ENCODE results near the gene CTSE. TPM values are rescaled to one million over a fixed set of nuclear protein-coding genes. Genes with fewer than 3 reads are reported as not detected.

The CTSE gene
- total and polyA plus RNA-seq, 2 of the 4 experiments (the other 2 are of a cell fraction): not detected

DNA sequence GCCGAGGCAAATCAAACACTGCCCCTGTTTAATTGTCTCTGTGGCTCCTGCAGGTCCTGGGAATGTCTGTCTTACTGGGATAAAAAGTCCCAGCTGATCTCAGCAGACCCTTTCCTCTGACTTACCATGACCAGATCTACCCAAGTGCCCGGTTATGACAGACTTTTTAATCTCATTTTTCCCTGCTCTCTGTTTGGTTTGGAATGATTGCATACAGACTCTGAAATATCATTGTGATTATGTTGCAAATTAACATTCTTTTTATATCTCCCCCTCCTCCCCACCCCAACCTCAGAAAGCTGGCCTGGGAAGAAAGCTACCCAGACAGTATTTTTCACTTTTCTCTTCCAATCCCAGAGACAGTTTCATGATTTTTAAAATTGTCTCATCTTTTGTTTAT lies 36.8 kb downstream of the CTSE start:
- dilution Hi-C loops (cut with HindIII; ENCODE audit: low sequenced_read_pairs, unreplicated experiment) (no loop called here), intact Hi-C loops (cut with micrococcal nuclease) (no loop called here)
- H3K27me3 ChIP-seq (ENCODE audit: control insufficient read depth, insufficient read depth, low read length): no peaks in the 10 kb centered on the region

More for the DNA sequence above, 36.8 kb downstream of the CTSE start:
- Histone ChIP-seq H3K23ac (ENCODE audit: low read depth, low read length) (no peak overlapping the region), H3K27ac (ENCODE audit: insufficient read depth, low read length) (no peak overlapping the region), H3K4me3 (ENCODE audit: insufficient read depth, low read depth, low read length) (no peak overlapping the region), H3K9me1 (ENCODE audit: insufficient read depth, low read length) (no peaks in the 10 kb centered on the region), H4K8ac (ENCODE audit: low read depth in 2 of 2, low read length in 2 of 2) (no peak overlapping the region), H2AK5ac (ENCODE audit: low read depth, low read length) (no peak overlapping the region), H3K18ac (ENCODE audit: low read depth, low read length) (no peak overlapping the region), H3K4me1 (ENCODE audit: control insufficient read depth, insufficient read depth, low read length) (no peaks in the 10 kb centered on the region), H3K14ac (replicated peaks; ENCODE audit: low read depth, low read length) (no peak overlapping the region), H3K36me3 (ENCODE audit: control insufficient read depth, insufficient read depth, low read length) (no peaks in the 10 kb centered on the region; the same call in 1 of the 2 replicates), H3K79me1 (ENCODE audit: low read depth in 1 of 2, low read length in 2 of 2) (no peaks in the 10 kb centered on the region), H2AK9ac (replicated peaks; ENCODE audit: low read depth, low read length, poor library complexity) (no peak overlapping the region), H2AFZ (replicated peaks; ENCODE audit: low read length, poor library complexity) (no peak overlapping the region), H3K9ac (ENCODE audit: low read depth, low read length) (no peak overlapping the region), H2BK20ac (ENCODE audit: low read depth, low read length) (no peak overlapping the region), H2BK5ac (ENCODE audit: low read depth, low read length, poor library complexity, severe bottlenecking) (no peak overlapping the region), H3K9me3 (ENCODE audit: control insufficient read depth, insufficient read depth, low read length) (no peaks in the 10 kb centered on the region), H2BK120ac (ENCODE audit: low read depth, low read length) (no peak overlapping the region), H3K4ac (ENCODE audit: low read depth, low read length) (no peak overlapping the region), H2BK15ac (ENCODE audit: low read depth, low read length) (no peak overlapping the region), H4K20me1 (ENCODE audit: insufficient read depth, low read length) (no peaks in the 10 kb centered on the region), H4K91ac (ENCODE audit: insufficient read depth, low read depth, low read length) (no peak overlapping the region), H4K5ac (ENCODE audit: low read depth, low read length) (no peak overlapping the region), H3K56ac (ENCODE audit: extremely low read depth, insufficient read depth, low read length) (no peak overlapping the region), H3K4me2 (ENCODE audit: low read depth, low read length) (no peak overlapping the region)
- ChIA-PET CTCF (interaction anchor here (0.7 to 4.3 kb wide), 4 partner anchors 10 to 119 kb away, joined by 3 to 34 read pairs (median 11); no protein-coding TSS in a partner anchor), POLR2A (ENCODE audit: unreplicated experiment) (interaction anchor here (0.6 kb wide), 1 partner anchor 463 kb away, joined by 4 read pairs; no protein-coding TSS in a partner anchor)
- TF ChIP-seq CEBPB (IDR thresholded peaks at IDR 0.05; ENCODE audit: low read depth, low read length) (no peak), POLR2A (IDR thresholded peaks at IDR 0.05; ENCODE audit: low read depth, low read length) (no peak), RFX5 (IDR thresholded peaks at IDR 0.05; ENCODE audit: low read depth, low read length) (no peak), RAD21 (IDR thresholded peaks at IDR 0.05; ENCODE audit: low read length) (no peak), RCOR1 (IDR thresholded peaks at IDR 0.05; ENCODE audit: insufficient replicate concordance, low read length) (no peak), BHLHE40 (IDR thresholded peaks at IDR 0.05; ENCODE audit: low read depth, low read length) (no peak), NFE2L2 (IDR thresholded peaks at IDR 0.05; ENCODE audit: low read depth, low read length) (no peak)
- in situ Hi-C loops (cut with MboI; ENCODE audit: low sequenced_read_pairs): loop anchor here (10.0 kb wide), 1 partner anchor 332 kb away; no protein-coding TSS in a partner anchor
- no peak for DNase-seq
- no CpG with 5 or more reads among the region's 2 CpGs for WGBS, 2 experiments (ENCODE audit: extremely low coverage in 2 of 2, insufficient read length in 1 of 2)
- BruUV-seq (replicated peaks): no TSS peak
- no peak for ATAC-seq (ENCODE audit: low read depth)
